GM21576 (cell line): ENCODE results near the gene MAML2.
"Not testable (repeated sequence)": the region's sequence is repeated elsewhere in the genome, so short reads cannot be mapped to it uniquely, and the experiment has no call there.

Experiments
- ATAC-seq: cut with Tn5 transposase; IDR thresholded peaks from one replicate; pipeline ENCODE4 v1.9.1; 2021; ENCODE audit warnings: mild to moderate bottlenecking, moderate library complexity; ENCODE audit not compliant: unreplicated experiment

MAML2 gene

DNA sequence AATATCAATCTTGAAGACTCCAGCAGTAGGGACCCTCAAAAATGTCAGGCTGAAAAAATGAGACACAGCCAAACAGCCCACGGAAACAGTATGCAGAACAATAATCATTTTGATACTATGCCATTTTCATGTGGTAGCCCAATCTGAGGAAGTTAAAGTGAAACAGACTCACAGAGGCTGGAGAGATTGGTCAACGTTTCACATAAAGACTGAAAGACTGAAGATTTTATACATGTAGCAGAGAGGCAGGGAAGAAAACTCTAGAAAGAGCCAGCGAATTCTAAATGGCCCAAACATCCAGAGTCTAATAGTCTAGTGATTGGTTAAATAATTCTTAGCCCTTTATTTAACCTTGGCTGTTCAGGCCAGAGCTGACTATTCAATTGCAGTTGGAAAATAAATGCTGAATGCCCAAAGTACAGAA, 49.4 kb downstream of the MAML2 start:
- peak; percentile 93 for ATAC-seq

DNA sequence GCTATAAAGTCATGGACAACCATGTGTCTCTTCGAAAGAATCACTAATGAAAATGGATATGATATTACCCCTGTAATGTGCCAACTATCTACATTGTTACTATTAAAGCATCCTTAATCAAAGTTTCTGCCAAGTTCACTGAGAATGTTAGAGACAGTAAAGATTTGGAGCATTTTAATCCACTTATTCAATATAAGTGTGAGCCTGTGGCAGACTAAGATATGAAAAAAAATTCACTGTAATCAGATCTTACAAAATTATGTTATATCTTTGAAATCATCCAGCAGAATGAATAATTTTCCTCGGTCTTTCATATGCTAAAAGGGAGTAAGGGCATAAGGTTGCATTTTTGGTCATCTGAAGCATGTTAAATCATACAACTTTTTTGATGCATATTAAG, 49.9 kb downstream of the MAML2 start:
- ATAC-seq = no peak

DNA sequence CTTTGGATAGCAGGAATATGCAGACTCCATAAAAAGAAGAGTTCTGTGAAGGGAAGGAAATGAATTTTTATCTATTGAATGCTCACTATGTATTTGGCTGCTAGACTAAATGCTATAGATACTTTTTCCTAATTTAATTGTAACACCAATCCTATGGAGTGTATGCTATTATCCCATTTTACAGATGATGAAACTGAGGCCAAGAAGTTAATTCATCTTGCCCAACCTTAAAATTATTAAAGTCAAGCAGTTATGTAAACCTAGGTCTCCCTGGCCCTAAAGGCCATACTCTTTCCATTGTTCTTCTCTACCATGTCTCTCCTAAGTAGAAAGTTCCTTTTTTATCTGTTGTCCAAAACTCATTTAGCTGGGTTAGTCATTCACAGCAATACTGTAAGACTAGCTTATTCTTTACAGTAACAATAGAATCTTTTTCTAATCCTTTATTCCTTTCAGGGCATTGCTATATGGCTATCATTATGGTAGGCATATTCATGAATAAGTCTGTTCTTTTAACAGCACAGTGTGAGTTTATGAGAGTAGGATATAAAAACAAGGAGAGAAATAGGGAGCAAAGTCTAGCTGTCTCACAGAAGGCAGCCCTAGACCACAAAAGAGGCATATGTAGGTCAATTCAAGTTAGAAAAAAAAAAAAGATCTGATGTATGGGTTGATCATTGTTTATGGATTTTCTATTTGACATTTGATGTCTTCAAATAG, 50.5 kb downstream of the MAML2 start:
- ATAC-seq = no peak

DNA sequence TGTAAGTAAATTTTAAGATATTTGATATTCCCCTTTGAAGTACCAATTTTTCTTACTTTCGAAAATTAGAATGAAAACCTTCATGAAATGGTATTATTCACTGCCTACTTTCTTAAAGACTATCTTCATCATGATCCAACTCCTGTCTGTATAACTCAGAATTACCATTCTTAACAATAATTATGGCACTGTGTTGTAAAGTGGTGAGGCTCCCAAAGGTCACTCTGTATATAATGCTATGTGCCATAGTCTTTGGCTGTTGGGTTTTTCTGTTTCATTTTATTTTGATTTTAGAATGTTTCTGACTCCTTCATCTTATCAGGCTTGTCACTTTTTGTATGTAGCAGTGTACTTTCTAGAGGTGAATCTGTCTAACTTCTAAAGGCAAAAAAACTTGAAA, 52.4 kb downstream of the MAML2 start:
- no peak for ATAC-seq

DNA sequence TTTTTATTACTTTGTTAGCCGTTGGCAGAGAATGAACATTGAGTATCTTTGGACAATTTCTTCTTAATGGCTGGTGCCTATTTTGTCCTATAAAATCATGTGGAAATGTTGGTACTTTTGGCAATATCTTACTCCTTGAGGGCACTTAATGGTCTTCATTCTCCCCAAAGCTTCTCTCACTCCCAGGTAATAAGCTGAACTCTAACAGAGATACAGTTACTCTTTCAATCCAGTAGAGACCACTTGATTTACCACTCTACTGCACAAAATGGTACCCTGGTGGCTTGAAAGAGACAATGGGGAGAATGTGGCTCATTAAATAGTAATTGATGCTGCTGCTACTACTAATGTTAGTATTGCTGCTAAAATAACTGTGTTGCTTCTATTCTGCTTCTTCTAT, 53.0 kb downstream of the MAML2 start:
- no peak for ATAC-seq

DNA sequence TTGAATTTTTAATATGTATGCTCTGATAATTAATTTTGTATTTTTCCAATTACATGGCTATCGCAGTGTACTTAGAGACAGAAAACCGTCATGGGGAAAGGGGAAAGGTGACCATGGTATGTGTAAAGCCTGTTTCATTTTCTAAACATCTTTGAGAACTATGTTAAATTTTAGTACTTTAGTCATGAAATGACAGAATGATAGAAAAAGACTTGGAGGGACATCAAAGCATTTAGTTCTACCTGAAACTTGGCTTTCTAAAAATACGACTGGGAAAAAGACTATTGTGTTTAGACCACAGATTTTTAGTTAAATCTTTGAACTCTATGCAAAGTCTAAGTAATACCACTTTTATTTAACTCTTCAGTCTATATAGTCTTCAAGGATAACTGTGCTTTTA, 54.1 kb downstream of the MAML2 start:
- no peak for ATAC-seq

DNA sequence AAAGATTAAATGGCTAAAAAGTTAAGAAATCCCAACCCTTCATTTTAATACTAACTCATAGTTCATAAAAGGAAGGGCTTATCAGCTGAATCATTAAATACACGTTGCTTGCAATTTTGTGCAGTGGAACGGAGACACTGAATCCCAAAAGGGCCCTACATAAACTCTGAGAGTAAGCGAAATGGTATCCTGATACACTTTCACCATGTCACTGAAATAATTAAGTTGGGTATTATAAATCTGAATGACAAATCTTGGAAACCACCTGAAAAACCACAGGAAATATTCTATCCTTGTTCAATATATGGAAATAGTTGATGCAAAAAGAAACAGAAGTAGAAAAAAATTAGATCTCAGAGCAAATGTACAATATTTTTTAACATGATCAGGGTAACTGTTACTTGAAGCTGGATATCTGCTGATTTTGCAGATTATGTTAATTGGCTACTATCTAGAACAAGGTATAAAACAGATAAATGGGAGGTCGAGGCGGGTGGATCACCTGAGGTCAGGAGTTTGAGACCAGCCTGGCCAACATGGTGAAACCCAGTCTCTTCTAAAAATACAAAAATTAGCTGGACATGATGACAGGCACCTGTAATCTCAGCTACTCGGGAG, 55.1 kb downstream of the MAML2 start:
- ATAC-seq = no peak

DNA sequence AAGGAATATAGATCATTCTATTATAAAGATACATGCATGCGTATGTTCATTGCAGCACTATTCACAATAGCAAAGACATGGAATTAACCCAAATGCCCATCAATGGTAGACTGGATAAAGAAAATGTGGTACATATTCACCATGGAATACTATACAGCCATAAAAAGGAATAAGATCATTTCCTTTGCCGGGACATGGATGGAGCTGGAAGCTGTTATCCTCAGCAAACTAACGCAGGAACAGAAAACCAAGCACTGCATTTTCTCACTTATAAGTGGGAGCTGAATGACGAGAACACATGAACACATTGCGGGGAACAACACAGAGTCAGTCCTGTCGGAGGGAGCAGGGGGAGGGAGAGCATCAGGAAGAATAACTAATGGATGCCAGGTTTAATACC, 57.0 kb downstream of the MAML2 start:
- not testable (repeated sequence) for ATAC-seq

DNA sequence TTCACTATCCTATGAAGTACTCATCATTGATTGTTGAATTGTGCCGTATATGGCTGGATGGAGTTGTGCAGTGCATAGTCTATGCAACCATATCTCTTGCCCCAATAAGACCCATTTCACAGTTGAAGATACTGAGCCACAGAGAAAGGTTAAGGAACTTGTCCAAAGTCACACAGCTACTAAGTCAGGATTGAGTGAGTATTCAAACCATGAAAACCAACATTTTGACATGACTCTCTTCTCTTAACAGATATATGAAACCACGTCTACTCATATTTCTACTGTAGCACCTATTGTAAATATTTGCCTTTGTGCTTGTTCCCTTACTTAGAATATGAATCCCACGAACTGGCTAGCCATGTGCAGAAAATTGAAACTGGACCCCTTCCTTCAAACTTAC, 58.1 kb downstream of the MAML2 start:
- no peak for ATAC-seq

DNA sequence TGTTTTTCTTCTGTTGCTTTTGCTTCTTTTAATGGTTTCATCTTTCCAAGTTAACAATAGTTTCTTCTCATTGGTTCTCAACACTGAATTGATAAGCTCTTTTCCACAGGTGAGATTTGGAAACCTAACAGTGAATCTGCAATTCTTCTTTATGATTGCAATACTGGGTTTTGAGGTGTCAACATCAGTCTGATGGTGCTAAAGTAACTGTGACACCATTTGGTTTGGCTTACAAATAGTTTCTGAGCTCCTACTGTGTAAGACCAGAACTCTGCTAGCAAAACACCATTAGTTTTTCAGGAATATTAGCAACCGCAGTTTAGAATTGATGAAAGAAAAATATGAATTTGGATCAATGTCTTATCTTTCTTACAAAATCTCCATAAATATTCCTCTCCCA, 58.6 kb downstream of the MAML2 start:
- no peak for ATAC-seq

DNA sequence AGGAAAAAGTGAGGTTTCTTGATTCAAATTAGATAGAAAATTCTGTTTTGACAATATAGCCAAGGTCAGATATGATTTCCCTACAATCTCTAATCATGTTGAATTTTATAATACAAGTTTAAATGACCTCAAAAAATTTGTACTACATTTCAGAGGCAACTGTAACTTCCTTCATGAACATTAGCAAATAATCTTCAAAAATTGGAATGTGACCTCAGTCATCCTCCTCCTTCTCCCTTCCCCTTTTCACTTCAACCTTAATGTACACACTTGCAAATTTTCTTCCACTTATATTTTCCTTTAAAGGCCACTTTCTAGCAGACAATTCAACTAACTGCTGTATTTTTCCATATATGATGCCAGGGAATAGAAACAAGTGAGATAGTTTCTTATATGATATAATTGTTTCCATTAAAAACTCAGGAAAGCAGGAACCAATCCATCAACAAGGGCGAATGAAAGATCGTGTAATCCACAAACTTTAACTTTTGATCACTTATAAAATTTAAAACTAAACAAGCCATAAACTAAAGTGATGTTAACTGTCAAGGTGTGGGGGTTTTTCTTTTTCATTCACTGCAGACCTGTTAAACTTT, 60.3 kb downstream of the MAML2 start:
- ATAC-seq = no peak

DNA sequence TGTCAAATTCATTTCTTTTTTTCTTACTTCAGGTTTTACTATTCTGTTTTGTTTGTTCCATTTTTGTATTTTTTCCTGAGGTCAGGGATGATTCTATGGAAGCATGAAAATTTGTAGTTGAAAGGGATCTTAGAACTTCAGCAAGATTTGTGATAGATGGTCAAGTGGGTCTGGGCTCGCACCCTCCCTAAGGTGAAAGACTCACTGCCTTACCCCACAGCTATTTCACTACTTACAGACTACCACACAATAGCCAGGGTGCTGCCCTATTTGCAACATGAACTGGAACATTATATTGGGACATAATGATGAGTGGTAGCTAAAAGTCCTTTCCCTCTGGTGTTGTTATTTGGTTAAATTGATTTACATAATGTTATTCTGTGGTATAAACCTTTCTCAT, 62.6 kb downstream of the MAML2 start:
- ATAC-seq = no peak

DNA sequence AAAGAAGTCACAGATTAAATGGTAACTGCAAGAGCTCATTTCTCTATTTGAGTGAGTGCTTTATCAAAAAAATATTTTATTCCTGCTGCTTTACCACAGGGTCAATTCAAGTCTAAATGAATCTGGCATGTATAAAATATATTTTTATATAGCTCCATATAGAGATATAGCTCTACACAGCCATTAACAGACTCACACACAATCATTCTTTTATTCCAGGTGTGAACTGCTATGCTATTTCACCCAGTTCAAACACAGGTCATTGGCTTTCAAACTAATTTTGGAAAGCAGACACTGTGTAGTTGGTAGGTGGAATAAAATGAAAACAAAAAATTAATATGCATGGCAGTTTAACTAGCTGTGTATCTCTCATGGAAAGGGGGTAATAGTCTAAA, 63.1 kb downstream of the MAML2 start:
- no peak for ATAC-seq

DNA sequence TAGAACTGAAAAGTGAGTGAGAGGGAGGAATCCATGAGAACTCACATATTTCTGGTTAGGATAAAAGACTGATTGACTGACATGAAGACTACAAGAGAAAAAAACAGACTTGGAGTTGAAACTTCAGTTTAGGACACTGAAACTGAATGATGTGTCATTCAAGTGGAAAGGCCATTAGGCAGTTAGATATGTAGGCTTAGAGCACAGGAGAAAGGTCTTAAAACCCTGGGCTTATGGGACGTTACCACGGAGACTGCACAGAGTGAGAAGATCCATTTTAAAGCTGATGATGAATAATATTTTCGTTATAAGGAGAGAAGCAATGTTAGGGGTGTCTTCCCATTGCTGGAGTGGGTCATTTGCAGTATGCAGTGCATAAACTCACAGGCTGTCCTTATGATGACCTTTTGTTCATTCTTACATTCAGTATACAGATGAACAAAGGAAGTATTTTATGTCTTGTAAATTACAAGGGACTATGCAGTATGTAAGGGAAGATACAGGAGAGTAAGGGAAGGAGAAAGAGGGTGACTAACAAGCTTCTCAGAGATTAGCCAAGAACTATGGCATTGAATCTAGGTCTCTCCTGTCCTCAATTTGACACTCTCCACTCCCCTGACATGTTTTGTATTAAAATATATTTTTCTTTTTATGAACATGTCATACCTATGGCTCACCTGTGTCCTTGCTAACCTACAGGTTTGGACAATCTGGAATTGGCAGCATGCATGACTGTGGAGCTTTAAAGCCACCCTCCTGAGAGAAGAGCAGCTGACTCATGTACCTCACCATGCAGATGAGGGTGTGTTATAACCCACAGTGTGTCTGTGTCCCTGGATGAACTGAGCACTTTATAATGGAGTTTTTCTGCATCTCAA, 63.7 kb downstream of the MAML2 start:
- ATAC-seq = no peak

DNA sequence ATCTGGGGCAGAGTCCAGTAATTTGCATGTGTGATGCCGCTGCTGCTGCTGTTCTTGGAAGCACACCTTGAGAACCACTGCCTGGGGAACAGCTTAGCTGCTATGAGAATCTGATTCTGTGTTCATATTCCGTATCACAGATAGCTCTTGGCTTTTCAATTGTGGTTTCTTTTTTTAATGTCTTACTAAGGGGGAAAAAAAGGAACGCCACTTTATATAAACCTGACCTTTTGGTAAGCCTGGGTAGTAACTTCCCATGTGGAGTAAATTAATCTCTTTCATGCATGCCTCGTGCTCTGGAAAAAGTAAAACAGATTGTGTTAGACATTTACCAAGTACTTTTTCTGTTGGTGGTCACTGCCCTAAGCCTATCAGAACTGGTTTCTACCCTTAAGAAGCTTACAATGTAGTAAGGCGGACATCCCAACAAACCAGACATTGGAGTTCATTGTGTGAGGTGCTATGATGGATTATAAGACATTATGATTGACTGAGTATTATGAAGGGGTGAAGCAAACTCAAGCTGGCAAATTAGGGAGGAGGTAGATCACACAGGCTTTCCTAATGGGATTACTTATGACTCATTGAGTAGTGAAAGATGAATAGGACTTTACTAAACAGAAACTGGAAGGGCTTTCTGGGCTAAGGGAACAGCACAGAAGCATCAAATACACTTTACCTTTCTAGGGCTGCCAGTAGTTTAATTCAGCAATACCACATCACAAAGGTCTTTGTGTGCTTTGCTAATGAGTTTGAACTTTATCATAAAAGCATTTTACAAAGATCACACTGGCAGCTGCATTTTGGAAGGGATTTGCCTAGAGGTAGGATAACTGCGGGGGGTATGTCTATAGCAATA, 64.7 kb downstream of the MAML2 start:
- ATAC-seq = no peak

DNA sequence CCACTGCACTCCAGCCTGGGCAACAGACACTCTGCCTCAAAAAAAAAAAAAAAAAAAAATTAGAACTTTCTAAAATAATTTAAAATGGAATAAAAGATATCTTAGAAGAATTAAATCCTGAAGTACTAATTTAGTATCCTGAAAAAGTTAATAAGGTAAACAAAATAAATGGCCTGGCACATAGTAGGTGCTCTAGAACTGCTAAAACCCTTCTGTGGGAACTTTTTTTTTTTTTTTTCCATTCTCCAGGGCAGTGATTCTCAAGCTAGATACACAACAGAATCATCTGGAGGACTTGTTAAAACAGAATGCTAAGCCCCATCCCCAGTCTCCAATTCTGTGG, 65.3 kb downstream of the MAML2 start:
- ATAC-seq = no peak

DNA sequence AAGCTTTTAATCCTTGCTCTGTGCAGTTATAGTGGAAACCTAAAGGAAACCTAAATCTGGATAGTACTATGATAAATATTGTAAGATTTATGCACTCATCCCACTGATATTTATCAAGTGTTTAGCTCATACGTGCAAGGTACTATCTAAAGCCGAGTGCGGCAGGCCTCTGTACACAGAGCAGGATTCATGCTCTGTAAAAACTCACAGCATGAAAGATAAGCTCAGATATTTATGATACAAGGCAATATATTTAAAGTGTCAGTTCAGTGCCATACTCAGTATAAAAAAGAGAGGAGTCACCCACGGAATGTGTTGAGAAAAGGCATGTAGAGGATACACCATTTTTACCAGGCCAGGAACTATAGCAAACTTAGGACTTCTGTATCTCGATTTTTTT, 66.2 kb downstream of the MAML2 start:
- no peak for ATAC-seq

DNA sequence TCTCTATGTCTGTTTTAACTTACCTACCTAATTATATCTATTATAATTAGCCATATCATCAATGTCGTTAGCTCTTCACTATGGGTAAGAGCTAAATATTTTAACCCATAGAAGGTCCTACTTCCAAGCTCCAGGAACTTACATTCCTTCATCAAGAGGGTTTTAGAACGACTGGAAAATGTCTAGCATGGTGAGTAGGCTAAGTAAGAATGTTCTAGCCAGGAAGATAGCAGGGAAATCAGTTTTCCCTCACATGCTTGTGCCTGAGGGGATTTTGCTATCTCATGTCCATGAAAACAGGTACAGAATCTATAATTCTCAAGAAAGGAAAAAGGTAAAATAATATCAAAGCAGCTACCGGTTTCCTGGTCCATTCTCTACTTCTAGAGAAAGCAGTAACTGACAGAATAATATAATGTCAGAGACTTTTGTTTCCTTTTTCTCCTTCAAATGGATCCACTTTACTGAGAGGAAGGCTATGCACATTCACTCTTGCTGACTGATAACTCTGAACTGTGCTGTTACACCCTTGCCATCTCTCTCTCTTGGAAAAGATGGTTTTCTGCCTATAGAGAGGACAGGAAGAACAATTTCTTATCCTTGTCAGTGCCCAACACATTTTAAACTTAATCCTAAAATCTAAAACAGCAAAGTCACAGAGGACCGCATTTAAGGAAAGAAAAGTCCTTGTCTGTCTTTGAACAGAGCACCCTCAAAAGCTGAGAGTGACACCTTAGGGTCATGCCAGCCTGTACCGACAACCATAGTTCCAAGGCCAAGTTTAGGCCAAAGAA, 67.0 kb downstream of the MAML2 start:
- no peak for ATAC-seq

DNA sequence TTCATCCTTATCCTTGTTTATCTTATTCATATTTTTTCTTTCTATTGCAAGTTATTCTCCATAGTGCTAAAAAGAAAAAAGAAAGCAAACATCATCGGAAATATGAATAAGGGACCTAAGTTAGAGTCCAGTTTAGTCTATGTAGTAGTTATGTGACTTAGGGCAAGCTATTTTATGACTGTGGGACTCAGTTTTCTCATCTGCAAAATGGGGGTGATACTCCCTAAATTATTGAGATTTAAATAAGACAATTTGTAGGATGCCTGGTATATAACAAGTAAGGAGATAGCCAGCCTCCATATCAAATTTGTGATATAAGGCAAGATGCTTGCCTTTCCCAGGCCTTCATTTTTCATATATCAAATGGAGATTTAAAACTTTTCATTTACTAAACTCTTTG, 69.5 kb downstream of the MAML2 start:
- no peak for ATAC-seq
